Myocyte (in vitro differentiated cells): ENCODE results near the gene PTPRE. TPM values are rescaled to one million over a fixed set of nuclear protein-coding genes. Genes with fewer than 3 reads are reported as not detected.

Experiments used
- DNase-seq: peaks from one replicate; pipeline ENCODE4 v3.0.0-alpha.2; 2012; ENCODE audit warnings: low read depth
- total RNA-seq: library from RNA; depleted of rRNA; stranded (reverse); fragments of >200 nt; gene quantifications from 2 replicates; pipeline ENCODE4 v1.2.3, GENCODE V29; 2014

Gene PTPRE
- total RNA-seq, 1 donor from 2014 or later, result 5.5 TPM

DNA sequence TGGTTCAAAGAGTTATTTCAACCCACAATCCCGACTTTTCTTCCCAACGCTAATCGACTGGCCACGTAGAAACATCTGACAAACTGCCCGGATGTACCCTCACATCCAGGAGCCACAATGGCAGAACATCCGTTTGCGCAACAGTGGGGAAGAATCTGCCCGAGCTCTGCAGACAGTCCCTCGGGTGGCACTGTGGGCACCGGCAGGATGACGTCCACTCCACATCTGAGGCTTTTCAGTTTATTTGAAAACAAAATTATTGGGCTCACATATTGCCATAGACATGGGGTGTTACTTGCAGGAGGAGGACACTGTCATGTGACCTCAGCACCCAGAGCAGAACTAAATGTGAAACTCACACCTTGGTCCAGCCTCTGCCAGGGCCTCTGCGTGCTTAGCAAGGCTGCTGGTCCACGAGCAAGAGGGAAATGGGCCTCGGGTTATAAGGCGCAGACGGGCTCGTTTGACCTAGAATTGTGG, 135.3 kb downstream of the PTPRE start:
- DNase-seq, result no peak

DNA sequence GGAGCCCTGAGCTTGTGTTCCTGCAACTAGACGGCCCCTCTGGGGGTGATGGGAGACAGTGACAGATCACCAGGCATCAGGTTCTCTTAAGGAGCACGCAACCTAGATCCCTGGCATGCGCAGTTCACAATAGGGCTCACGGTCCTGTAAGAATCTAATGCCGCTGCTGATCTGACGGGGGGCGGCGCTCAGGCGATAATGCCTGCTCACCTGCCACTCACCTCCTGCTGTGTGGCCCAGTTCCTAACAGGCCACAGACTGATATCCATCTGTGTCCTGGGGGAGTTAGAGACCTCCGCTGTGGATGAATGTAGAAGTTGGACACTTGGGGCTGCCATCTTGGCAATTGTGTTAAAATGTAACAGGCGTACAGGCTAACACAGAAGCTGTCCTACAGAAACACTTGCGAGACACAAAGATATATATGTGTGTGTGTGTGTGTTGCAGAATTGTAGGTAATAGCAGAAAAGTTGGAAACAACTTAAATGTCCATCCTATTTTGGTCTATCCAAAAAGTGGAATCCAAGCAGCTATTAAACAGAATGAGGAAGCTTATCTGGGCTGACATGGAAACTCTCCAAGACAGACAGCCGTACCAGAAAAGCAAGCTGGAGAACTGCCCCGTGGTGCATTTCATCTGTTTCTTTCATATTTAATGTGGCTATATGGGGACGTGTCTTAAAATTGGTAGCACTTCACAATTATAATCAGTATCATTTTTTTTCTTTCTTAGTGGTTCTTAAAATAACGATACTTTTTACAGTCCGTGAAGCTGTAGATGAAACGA, 136.5 kb downstream of the PTPRE start:
- DNase-seq, result no peak

DNA sequence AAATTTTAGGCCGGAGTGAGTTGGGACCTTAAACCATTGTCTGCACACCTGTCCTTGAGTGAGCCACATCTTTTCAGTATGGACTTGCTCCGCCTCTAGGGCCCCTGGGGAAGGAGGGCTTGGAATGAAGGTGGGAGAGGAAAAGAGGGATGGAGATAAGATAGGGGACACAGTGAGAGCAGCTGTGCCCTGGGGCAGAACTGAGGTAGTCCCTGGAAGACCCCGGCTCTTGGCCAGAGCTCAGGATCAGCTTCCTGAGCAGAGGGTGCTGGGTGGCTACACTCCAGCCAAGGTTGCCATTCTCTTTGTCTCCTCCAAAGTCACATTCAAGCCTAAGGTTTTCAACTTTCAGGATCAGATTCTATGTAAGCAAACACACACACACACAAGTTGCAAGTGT, 137.3 kb downstream of the PTPRE start:
- no peak for DNase-seq

DNA sequence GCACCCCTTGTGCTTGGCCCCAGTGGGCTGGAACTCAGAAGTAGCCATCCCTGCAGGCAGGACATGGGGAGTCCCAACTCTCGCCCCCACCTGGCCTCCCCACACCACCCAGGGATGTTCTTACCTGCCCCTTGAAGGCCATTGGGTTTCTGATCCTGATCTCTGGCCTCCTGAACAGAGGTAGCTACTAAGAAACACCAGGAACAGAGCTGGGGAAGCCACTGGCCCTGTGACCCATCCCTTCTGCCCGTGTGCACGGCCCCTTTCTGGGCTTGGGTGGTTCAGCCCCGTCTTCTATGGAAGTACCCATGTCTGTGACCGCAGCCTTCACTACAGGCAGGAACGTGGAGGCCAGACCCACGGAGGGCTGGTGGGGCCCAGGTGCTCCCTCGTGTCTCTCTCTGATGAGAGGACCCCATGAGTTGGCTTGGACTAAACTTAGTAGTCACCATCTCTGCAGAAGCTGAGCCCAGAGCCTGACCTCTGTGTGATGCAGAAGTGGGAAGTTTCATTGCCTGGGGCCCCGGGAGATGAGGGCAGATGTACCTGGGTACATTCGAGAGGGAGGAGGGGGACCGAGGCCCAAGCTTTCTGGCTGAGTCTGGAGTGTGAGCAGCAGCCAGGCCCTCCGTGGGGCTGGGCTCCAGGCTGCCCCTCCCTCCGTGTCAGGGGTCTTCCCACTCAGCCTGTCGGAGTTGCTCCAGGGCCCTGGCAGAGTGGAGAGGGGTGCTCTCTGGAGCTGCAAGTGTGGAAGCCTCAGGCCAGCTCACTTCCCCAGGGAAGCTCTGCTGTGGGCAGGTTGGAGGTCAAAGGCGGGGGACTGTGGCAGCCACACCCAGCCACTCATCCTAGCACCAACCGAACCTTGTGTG, 138.3 kb downstream of the PTPRE start:
- DNase-seq, result no peak

DNA sequence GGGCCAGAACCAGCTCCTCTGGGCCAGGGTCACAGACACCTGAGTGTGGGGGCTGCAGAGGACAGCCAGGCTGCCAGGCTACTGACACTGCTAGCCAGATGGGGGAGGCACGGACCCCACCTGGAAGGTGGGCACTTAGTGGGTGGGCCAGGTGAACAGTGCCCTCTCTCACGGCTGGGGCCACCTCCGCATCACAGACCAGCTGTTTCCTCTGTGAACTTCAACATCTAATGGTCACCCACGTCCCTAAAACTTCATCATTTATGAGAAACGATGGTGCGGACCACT, 138.9 kb downstream of the PTPRE start:
- no peak for DNase-seq

DNA sequence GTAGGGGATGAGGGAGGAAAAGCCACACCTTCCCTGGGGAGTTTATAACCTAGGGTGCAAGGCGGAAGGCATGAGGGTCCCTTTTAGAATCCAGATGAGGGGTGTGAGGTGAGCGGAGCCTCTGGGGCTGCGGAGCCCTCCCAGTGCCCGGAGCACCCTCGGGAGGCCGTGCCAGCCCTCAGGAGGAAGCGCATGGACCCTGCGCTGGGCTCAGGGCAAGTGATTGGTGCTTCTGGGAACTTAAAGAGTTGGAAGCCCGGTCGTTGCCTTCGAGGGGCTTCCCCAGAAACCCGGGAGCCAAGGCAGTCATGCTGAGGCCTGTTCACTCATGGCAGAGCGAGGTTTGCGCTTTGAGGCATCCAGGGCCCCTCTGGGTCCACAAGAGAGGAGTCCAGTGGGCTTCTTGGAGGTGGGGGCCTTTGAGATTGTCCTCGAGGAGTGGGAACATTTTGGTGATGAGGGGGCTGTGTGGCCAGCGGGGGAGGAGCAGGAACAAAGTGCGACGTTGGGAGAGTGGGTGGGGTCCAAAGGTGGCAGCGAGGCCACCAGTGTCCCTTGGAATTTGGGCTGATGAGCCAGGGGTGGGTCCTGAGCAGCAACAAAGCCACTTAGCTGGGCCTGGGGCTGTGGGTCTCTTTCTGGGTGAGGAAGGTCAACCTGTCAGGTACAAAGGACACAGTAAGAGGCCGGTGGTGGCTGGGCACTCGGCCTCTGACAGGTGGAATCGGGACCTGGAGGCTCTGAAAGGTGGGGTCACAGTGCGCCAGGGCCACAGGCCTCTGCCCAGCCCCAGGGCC, 139.5 kb downstream of the PTPRE start:
- DNase-seq, result no peak

DNA sequence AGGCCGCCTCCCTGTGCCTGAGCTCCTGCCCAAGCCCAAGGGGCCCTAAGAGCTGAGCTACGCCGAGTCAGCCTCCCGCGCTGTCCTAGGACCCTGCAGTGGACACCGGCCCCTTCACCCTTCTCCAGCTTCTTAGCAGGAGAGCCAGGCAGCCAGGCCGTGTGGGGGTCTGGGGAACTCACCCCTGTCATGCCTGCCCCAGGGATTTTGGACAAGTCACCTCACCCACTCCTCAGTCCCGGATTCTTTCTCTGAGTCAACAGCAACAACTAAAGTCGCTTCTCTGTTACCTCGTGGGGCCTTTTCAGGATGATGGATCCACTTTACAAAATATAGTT, 140.0 kb downstream of the PTPRE start:
- DNase-seq, result no peak

DNA sequence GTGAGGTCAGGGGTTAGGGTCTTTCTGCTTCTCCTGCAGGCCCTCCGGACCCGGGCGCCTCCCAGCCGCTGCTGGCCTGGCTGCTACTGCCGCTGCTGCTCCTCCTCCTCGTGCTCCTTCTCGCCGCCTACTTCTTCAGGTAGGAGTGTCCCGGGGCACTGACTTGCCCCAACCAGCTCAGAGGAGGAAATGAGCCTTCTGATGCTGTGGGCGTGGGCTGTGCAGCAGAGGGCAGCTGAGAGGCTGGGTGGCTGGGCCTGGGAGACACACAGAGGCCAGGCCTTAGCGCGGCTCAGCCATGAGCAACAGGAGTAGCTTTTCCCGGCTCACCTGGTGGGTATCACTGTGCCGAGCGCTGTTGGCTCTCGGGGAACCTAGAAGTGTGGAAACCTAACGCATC, 140.4 kb downstream of the PTPRE start:
- DNase-seq, result no peak

DNA sequence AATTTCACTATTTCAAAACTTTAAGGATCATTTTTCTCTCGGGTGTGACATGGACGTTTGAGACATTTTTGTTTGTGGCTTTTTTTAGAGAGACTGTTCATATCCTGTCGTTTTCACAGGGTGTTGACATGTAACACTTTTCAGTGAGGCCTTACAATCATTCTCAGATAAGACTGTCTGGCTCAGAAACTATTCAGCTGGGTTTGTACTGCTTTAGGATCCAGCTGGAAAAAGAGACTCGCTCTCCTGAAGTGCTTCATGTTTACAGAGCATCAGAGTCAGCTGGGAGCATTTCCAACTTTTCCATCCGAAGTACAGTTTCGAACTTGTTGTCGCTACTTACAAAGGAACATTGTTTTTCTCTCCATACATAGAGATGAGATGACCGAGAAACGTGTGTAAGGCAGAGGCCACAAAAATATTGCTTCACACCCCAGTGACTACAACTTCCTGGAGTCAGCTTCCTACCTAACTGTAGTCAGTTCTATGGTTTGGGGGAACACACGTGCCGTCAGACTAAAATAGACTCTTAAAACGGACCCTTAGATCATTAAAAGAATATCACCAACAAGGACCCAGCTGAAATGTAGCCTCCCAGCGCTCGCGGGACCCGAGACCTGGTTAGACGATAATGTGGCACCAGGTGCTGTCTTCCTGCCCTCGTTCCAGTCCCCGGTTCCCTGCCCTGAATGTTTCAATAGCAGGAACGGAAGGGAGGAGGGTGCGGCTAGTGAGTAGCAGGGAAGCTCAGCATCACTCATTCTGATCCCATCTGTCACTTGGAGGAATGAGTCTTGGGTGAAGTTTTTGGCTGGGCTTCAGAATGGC, 141.3 kb downstream of the PTPRE start:
- DNase-seq, result no peak

DNA sequence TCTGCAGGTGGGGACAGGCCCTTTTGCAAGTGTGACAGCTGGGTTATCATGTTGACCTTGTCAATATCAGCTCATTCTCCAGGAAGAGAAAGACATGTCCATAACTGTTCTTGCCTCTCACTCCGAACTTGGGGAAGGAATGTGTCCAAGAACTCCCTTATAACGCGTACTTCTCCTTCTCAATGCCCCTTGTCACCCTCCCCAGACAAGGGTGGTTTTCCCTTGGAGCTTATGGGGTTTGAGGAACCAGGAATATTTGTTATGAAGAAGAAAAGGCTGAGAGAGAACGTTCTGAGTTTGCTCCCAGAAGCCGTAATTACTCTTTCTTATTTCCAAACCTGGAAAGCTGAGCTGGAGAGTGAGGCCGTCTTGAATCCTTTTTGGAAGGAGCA, 141.9 kb downstream of the PTPRE start:
- no peak for DNase-seq

DNA sequence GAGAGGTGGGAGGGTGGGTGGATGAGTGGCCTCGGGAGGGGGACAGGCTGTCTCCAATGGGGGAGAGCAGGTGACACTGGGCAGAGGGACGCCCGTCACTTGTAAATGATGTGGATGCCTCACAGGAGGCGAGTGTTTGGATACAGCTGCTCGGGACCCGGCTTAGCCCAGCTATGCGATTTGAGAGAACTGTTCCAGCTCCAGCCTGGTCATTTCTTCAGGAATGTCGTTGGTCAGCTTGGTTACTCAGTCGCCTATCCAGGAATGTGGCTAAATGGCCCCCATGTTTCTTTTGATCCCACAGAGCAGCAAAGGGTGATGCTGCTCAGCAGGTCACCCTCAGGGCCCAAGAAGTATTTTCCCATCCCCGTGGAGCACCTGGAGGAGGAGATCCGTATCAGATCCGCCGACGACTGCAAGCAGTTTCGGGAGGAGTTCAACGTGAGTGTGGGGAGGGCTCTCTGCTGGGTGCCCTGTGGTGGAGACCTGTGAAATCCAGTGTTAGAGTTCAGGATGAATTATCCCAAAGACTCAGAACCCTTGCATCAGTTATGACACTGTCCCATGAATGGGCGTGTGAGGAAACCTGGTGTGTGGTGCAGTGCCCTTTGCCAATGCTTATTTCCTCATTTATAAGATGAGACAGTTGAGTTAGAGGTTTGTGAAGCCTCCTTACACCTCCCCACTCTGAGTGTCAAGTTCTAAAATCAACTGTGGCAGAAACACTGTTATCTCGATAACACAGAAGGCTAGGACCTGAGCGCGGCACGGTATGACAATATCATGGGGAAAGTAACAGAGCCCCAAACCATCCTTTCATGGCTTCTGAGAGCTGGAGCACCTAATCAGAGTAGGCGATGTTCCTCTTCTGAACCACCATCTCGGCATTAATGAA, 142.6 kb downstream of the PTPRE start:
- no peak for DNase-seq

DNA sequence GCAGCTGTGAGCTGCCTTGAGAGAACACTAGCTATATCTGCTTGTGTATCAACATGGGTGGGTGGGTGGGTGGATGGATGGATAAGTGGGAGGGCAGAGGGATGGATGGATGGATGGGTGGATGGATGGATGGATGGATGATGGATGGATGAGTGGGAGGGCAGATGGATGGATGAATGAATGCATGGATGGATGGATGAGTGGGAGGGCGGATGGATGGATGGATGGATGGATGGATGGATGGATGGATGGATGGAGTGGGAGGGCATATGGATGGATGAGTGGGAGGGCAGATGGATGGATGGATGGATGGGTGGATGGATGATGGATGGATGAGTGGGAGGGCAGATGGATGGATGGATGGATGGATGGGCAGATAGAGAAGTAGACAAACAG, 143.2 kb downstream of the PTPRE start:
- DNase-seq, result no peak

DNA sequence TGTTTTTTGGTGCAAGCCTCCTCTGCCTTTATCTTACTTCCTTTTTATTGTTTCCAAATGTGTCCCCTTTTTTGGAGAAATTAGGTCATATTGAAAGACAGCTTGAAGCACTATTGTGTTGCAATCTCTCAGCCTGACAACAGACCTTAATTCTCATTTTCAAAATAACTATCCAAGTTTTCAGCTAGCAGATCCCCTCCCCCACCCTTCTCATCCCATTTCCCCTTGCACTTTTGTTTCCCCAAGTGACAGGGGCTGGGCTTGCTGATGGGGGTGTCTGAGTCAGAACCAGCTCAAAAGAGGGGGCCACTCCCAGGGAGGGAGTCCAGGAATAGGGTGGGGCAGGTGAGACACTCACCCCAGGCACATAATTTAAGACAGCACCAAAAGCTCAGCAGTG, 144.0 kb downstream of the PTPRE start:
- DNase-seq, result no peak

DNA sequence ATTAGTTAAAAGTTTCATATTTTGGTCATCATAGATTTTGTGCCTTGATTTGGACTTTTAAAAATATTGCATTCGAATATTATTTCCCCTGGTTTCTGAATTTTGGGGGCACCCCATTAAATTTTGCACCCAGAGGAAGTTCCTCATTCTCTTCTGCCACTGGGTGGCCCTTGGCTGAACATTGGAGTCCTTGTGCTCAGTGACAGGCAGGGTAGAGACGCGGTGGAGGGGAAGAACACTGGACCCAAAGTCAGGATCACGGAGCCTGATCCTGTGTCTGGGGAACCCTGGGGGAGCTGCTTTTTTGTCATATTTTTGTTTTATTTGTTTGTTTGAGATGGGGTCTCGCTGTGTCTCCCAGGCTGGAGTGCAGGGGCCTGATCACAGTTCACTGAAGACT, 144.6 kb downstream of the PTPRE start:
- no peak for DNase-seq

DNA sequence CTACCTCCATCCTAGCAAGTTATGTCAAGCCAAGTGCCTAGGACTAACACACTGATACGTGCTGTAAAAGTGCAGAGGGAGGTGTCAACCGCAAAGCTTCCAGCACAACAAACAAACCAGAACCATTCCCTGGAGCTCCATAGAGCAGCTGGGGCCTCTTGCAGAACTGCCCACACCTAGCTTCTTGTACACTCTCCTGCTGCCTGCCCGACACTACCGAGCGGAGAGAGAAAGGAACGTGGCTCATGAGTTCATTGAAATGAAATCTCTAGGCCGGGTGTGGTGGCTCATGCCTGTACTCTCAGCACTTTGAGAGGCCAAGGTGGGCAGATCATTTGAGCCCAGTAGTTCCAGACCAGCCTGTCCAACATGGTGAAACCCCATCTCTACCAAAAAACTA, 145.8 kb downstream of the PTPRE start:
- no peak for DNase-seq

DNA sequence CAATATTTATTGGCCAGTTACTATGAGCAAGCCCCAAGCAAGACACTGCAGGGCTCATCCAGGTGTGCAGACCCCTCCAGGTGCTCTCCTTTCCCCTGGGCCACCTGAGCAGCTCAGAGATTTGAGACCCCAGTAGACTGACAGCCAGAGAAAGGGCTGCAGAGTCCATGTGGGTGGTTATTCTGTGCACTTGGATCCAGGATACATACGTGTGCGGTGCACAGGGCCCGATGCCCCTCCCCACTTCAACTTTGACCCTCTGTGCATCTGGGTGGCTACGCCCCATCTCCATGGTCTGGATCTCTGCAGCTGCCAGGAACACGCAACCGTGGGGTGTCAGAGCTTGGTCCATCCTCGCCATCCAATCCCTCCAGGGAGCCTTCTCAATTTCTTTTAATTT, 146.5 kb downstream of the PTPRE start:
- no peak for DNase-seq

DNA sequence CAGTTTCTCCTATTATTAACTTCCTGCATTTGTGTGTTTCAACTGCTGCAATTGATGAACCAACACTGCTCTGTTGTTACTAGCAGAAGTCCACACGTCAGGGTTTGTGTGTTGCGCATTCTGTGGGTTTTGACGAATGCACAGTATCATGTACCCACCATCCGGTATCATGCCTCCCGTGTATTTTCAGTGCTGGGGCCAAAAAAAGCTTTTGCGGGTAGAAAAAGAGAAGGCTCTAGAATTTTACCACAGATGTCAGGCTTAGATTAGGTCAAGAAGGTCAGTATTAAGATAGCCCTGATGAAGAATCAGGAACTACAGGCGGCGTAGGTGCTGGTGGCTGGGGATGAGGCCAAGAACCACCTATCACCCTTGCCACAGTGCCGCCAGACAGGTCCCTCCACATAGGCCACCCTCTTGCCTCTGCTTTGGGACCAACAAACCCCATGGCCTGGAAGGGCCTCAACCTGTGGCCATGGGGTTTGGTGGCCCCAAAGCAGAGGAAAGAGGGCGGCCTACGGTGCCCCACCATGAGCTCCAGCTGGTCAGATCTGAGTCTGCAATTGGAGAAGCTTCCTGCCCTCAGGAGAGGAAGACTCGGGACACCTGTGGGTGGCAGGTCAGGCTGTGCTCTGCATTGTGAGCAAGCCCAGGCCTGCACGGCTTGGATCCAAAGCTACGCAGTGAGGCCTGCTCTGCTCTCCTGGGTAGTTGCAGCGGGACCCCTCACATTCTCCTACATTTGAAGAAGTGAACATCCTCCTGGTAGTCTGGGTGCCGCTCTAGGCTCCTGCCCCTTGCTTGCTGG, 147.5 kb downstream of the PTPRE start:
- no peak for DNase-seq

DNA sequence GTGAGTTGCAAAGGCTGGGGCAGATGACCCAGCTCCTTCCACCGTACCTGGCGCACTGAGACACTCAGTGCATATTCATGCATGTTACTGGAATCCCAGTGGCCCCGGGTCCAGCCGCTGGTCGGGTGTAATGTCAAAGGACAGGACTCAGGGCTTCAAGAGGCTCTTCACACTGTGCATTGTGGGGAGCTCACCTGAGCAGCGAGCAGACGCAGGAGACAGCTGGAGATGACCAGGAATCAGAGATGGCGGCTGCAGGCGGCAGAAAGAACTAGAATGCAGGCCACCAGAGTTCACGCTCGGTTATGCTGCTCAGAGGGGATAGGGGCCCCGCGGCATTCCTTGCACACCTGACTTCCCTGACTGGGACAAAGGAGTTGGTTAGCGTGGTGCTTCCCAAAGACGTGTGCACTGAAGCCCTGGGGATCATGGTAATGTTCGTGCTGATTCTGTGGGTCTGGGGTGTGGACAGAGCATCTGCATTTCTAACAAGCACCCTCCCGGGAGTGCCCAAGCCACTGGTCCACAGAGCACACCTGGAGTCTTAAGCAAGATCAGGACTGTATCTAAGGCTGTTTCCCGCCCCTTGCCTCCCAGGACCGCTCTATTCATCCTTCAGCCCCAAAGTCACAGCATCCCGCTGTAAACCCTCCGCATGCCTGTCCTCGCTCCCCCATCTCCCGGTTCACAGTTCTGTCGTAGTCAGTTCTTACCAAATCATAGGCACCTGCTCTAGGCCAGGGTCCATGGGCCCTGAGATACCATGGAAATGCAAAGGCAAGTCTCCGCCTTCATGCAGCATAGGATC, 148.4 kb downstream of the PTPRE start:
- DNase-seq, result no peak
